ENCODE measurements around the gene ID3. TPM values are rescaled to one million over a fixed set of nuclear protein-coding genes. Genes with fewer than 3 reads are reported as not detected.
A peak's percentile ranks its signal among the peaks of the same experiment; 100 is the strongest.

Gene ID3
- total and polyA plus RNA-seq, 9 of the 15 experiments (the other 6 are each of a cell fraction or from before 2014, with no cell fraction given): 6.8 to 59.8 (median 23.5) TPM

GRCh38 chr1:23596382-23597358 lies 37.4 kb upstream of the ID3 start (continued):
- TF ChIP-seq TFE3 (CRISPR knock-in tag; IDR thresholded peaks at IDR 0.05) (no peak), ZNF354B (CRISPR knock-in tag; IDR thresholded peaks at IDR 0.05) (peak; percentile 45; the same call in 1 of the 2 replicates), CUX1 (CRISPR knock-in tag; IDR thresholded peaks at IDR 0.05) (peak; percentile 69), BRD4 (IDR thresholded peaks at IDR 0.05) (peak; percentile 41), TSHZ1 (CRISPR knock-in tag; IDR thresholded peaks at IDR 0.05) (peak; percentile 80), SIRT6 (IDR thresholded peaks at IDR 0.05; ENCODE audit: low read depth, low read length) (no peak), TCF3 (CRISPR knock-in tag; IDR thresholded peaks at IDR 0.05) (0 out of 2 replicates have a peak, but pooled peaks have one; percentile 16), ZBTB12 (CRISPR knock-in tag; IDR thresholded peaks at IDR 0.05) (peak; percentile 46; the same call in 1 of the 2 replicates), KAT2B (IDR thresholded peaks at IDR 0.05; ENCODE audit: low read depth, low read length) (no peak), TAF7 (tag; IDR thresholded peaks at IDR 0.05) (peak; percentile 32; the same call in 1 of the 2 replicates), ZNF239 (CRISPR knock-in tag; IDR thresholded peaks at IDR 0.05) (peak; percentile 79), ETV5 (CRISPR knock-in tag; IDR thresholded peaks at IDR 0.05; ENCODE audit: low read depth) (0 out of 2 replicates have a peak, but pooled peaks have one; percentile 53), U2AF2 (optimal IDR thresholded peaks at IDR 0.05; ENCODE audit: low read depth, low read length) (no peak)
